Activated naive CD4-positive, alpha-beta T cell treated with anti-CD3 and anti-CD28 coated beads, Interleukin-2, amount 10 ng/mL, durations not matched to agents 7 days and 5 days (primary cell): ENCODE results near the gene NFASC.
A peak's percentile ranks its signal among the peaks of the same experiment; 100 is the strongest.

Experiments used
- CTCF ChIA-PET: fragments of 350-600 bp; sonication (Branson Sonifier 250); formaldehyde crosslinking; loops from one replicate; lab custom pipeline; 2021; ENCODE audit warnings: antibody characterized with exemption; lab: Charles Lee
- DNase-seq: peaks from one replicate; pipeline ENCODE4 v3.0.0-alpha.2; 2020
- H3K27ac Mint-ChIP-seq: one replicate; pipeline ENCODE4 v1.8.0; 2021; ENCODE audit warnings: mild to moderate bottlenecking, moderate library complexity, mixed read lengths
- H3K27me3 Mint-ChIP-seq: one replicate; pipeline ENCODE4 v1.8.0; 2021; ENCODE audit warnings: mild to moderate bottlenecking, mixed read lengths
- H3K36me3 Mint-ChIP-seq: one replicate; pipeline ENCODE4 v1.8.0; 2021; ENCODE audit warnings: mixed read lengths
- H3K4me1 Mint-ChIP-seq: one replicate; pipeline ENCODE4 v1.8.0; 2021; ENCODE audit warnings: mixed read lengths
- H3K4me3 Mint-ChIP-seq: one replicate; pipeline ENCODE4 v1.8.0; 2021; ENCODE audit warnings: mild to moderate bottlenecking, moderate library complexity, mixed read lengths
- H3K9me3 Mint-ChIP-seq: one replicate; pipeline ENCODE4 v1.8.0; 2021; ENCODE audit warnings: mixed read lengths

The NFASC gene

GRCh38 chr1:205057808-205058575 lies 187.3 kb downstream of the NFASC start:
- CTCF ChIA-PET, result interaction anchor here (0.5 to 1.2 kb wide), 2 partner anchors 14 to 251 kb away, joined by 3 read pairs; no protein-coding TSS in a partner anchor
- H3K4me1 Mint-ChIP-seq, result no peaks in the 10 kb centered on the region

GRCh38 chr1:205058853-205059252 lies 188.2 kb downstream of the NFASC start:
- Mint-ChIP-seq H3K27ac (no peak overlapping the region), H3K4me3 (no peak overlapping the region), H3K27me3 (peaks cover 12% of the 10 kb centered on the region), H3K9me3 (no peaks in the 10 kb centered on the region), H3K4me1 (no peaks in the 10 kb centered on the region), H3K36me3 (no peaks in the 10 kb centered on the region)
- DNase-seq, result no peak
- CTCF ChIA-PET, result no interaction called here

More at GRCh38 chr1:205057808-205058575, 187.3 kb downstream of the NFASC start:
- Mint-ChIP-seq H3K4me3 (no peak overlapping the region), H3K27ac (no peak overlapping the region), H3K9me3 (no peaks in the 10 kb centered on the region), H3K27me3 (peaks cover 8% of the 10 kb centered on the region), H3K36me3 (no peaks in the 10 kb centered on the region)
- no peak for DNase-seq

DNA sequence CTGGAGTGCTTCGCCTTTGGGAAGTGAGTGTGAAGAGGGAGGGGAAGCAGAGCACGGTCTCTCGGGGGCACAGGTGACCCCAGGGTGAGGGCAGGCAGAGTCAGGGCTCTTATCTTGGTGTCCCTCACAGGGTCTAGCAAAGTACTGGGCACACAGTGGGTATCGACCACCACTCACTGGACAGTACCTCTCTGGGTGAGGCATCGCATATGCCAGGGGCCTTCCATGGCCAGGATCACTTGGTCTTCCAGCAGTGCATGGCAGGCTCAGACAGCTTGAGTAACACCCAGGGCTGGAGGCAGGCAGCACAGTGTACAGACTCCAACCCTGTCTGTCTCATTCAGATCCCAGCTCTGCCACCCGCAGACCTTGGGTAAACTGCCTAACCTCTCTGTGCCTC lies 189.0 kb downstream of the NFASC start:
- H3K27me3 Mint-ChIP-seq, result peaks cover 8% of the 10 kb centered on the region
- CTCF ChIA-PET, result interaction anchor here (4.6 kb wide), 1 partner anchor 70 kb away, joined by 120 read pairs; no protein-coding TSS in a partner anchor
- no peaks in the 10 kb centered on the region for H3K36me3 Mint-ChIP-seq
- H3K4me1 Mint-ChIP-seq, result no peaks in the 10 kb centered on the region
- H3K4me3 Mint-ChIP-seq, result no peak overlapping the region
- no peak for DNase-seq
- H3K27ac Mint-ChIP-seq, result no peak overlapping the region
- no peaks in the 10 kb centered on the region for H3K9me3 Mint-ChIP-seq

DNA sequence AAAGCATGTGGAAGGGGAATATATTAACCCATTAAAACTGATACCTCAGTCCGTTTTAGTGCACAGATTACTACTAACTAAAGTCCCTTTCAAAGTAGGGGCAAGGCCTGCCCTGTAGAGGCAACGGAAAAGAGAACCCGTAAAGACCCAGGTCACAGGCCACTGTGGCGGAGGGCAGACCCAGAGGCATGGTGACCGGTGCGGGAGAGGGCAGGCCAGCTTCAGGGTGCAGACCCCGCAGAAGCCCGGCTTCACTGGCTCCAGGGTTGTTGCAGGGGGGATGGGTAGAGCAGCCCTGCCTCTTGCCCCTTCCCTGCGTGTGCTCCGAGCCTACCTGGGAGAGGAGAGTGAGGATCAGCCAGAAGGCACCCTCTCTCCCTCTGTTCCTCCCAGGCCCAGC lies 190.1 kb downstream of the NFASC start:
- CTCF ChIA-PET, result interaction anchor here (0.7 to 4.6 kb wide), 19 partner anchors 8 to 195 kb away, joined by 3 to 120 read pairs (median 5); no protein-coding TSS in a partner anchor
- H3K4me3 Mint-ChIP-seq, result no peak overlapping the region
- DNase-seq, result no peak
- no peaks in the 10 kb centered on the region for H3K36me3 Mint-ChIP-seq
- H3K27me3 Mint-ChIP-seq, result peaks cover 12% of the 10 kb centered on the region
- H3K9me3 Mint-ChIP-seq, result no peaks in the 10 kb centered on the region
- no peak overlapping the region for H3K27ac Mint-ChIP-seq
- no peaks in the 10 kb centered on the region for H3K4me1 Mint-ChIP-seq

- H3K4me1 Mint-ChIP-seq, result no peaks in the 10 kb centered on the region
- no peaks in the 10 kb centered on the region for H3K9me3 Mint-ChIP-seq
- CTCF ChIA-PET, result interaction anchor here (0.7 to 4.6 kb wide), 47 partner anchors 8 to 427 kb away, joined by 3 to 120 read pairs (median 4); no protein-coding TSS in a partner anchor
- H3K27ac Mint-ChIP-seq, result no peak overlapping the region
- H3K4me3 Mint-ChIP-seq, result no peak overlapping the region
- no peak for DNase-seq
- H3K36me3 Mint-ChIP-seq, result no peaks in the 10 kb centered on the region
- H3K27me3 Mint-ChIP-seq, result peaks cover 12% of the 10 kb centered on the region
These were observed 190.6 kb downstream of the NFASC start for GRCh38 chr1:205061227-205061626.

DNA sequence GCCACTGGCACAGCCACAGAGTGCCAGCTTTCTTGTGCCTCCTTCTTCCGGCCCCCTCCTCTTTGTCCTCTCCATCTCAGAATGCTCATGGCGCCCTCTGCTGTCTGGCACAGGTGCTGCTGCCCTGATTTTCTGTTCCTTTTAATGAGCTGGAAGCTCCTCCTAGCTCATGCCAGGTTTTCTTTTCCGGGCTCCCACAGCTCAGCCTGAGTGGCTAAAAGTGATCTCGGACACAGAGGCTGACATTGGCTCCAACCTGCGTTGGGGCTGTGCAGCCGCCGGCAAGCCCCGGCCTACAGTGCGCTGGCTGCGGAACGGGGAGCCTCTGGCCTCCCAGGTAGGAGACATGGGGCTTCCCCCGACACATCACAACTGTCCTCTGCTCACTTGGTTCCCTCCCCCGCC lies 191.0 kb downstream of the NFASC start:
- Mint-ChIP-seq H3K36me3 (no peaks in the 10 kb centered on the region), H3K4me3 (no peak overlapping the region), H3K27ac (no peak overlapping the region), H3K27me3 (peaks cover 12% of the 10 kb centered on the region), H3K4me1 (no peaks in the 10 kb centered on the region), H3K9me3 (no peaks in the 10 kb centered on the region)
- DNase-seq, result peak; percentile 88
- CTCF ChIA-PET, result interaction anchor here (0.6 to 4.6 kb wide), 54 partner anchors 9 to 427 kb away, joined by 3 to 120 read pairs (median 4); no protein-coding TSS in a partner anchor

- Mint-ChIP-seq H3K36me3 (no peaks in the 10 kb centered on the region), H3K27ac (no peak overlapping the region), H3K27me3 (peaks cover 12% of the 10 kb centered on the region), H3K4me3 (no peak overlapping the region), H3K4me1 (no peaks in the 10 kb centered on the region), H3K9me3 (no peaks in the 10 kb centered on the region)
- CTCF ChIA-PET, result interaction anchor here (0.6 to 4.6 kb wide), 21 partner anchors 11 to 198 kb away, joined by 3 to 120 read pairs (median 7); no protein-coding TSS in a partner anchor
- no peak for DNase-seq
These were observed 191.7 kb downstream of the NFASC start for GRCh38 chr1:205062319-205062718.

DNA sequence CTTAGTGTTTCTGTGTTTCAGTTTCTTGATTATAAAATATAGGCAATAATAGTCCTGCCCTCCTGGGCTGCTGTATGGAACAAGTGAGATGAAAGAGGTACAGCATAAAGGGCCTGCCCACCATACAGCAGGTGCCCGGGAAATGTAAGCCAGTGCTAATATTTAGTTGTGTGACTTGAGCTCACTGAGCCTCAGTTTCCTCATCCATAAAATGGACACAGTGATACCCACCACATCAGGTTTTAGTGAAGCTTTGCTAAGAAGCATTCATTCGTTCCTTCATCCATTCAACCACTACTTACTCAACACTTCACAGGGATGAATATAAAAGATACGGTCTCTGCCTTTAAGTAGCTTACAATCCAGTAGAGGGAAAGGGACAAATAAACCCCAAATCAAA lies 192.2 kb downstream of the NFASC start:
- no peaks in the 10 kb centered on the region for H3K9me3 Mint-ChIP-seq

GRCh38 chr1:205064301-205064700 lies 193.6 kb downstream of the NFASC start:
- DNase-seq, result peak; percentile 1
- CTCF ChIA-PET, result interaction anchor here (3.3 to 4.6 kb wide), 5 partner anchors 9 to 191 kb away, joined by 17 to 120 read pairs (median 56); no protein-coding TSS in a partner anchor

More for the DNA sequence above, 192.2 kb downstream of the NFASC start:
- no peaks in the 10 kb centered on the region for H3K4me1 Mint-ChIP-seq
- peaks cover 12% of the 10 kb centered on the region for H3K27me3 Mint-ChIP-seq
- CTCF ChIA-PET, result interaction anchor here (0.8 to 4.6 kb wide), 13 partner anchors 10 to 193 kb away, joined by 3 to 120 read pairs (median 16); no protein-coding TSS in a partner anchor
- H3K27ac Mint-ChIP-seq, result no peak overlapping the region
- DNase-seq, result no peak
- no peak overlapping the region for H3K4me3 Mint-ChIP-seq
- no peaks in the 10 kb centered on the region for H3K36me3 Mint-ChIP-seq

DNA sequence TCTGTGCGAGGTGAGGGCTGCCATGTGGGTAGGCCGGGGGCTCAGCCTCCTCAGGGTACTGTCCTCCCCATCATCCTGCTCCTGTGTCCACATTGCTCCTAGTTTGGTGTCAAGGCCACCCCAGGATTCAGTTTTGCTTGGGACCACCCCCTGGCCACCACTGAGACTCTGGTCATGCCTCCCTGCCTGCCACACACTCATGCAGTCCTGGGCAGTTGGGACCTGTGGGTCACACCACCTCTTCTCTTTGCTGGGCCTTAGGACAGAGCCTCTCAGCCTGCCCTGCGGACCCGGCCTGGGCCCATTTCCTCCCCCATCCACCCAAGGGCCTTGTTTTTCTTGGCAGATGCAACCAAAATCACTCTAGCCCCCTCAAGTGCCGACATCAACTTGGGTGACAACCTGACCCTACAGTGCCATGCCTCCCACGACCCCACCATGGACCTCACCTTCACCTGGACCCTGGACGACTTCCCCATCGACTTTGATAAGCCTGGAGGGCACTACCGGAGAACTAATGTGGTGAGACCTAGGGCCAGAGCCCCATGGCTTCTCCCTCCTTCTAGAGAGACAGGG lies 194.2 kb downstream of the NFASC start:
- no peaks in the 10 kb centered on the region for H3K36me3 Mint-ChIP-seq
- peak; percentile 8 for DNase-seq
- H3K27ac Mint-ChIP-seq, result no peak overlapping the region
- no peaks in the 10 kb centered on the region for H3K9me3 Mint-ChIP-seq
- H3K4me1 Mint-ChIP-seq, result no peaks in the 10 kb centered on the region
- CTCF ChIA-PET, result no interaction called here
- peaks cover 12% of the 10 kb centered on the region for H3K27me3 Mint-ChIP-seq
- no peak overlapping the region for H3K4me3 Mint-ChIP-seq

More at GRCh38 chr1:205064301-205064700, 193.6 kb downstream of the NFASC start:
- Mint-ChIP-seq H3K9me3 (no peaks in the 10 kb centered on the region), H3K27ac (no peak overlapping the region), H3K27me3 (peaks cover 12% of the 10 kb centered on the region), H3K4me1 (no peaks in the 10 kb centered on the region), H3K4me3 (no peak overlapping the region), H3K36me3 (no peaks in the 10 kb centered on the region)

GRCh38 chr1:205065666-205066065 lies 195.0 kb downstream of the NFASC start:
- CTCF ChIA-PET, result interaction anchor here (1.3 kb wide), 1 partner anchor 24 kb away, joined by 3 read pairs; no protein-coding TSS in a partner anchor
- DNase-seq, result no peak
- H3K4me1 Mint-ChIP-seq, result no peaks in the 10 kb centered on the region
- H3K27ac Mint-ChIP-seq, result no peak overlapping the region
- H3K36me3 Mint-ChIP-seq, result no peaks in the 10 kb centered on the region
- no peak overlapping the region for H3K4me3 Mint-ChIP-seq
- peaks cover 12% of the 10 kb centered on the region for H3K27me3 Mint-ChIP-seq
- H3K9me3 Mint-ChIP-seq, result no peaks in the 10 kb centered on the region

DNA sequence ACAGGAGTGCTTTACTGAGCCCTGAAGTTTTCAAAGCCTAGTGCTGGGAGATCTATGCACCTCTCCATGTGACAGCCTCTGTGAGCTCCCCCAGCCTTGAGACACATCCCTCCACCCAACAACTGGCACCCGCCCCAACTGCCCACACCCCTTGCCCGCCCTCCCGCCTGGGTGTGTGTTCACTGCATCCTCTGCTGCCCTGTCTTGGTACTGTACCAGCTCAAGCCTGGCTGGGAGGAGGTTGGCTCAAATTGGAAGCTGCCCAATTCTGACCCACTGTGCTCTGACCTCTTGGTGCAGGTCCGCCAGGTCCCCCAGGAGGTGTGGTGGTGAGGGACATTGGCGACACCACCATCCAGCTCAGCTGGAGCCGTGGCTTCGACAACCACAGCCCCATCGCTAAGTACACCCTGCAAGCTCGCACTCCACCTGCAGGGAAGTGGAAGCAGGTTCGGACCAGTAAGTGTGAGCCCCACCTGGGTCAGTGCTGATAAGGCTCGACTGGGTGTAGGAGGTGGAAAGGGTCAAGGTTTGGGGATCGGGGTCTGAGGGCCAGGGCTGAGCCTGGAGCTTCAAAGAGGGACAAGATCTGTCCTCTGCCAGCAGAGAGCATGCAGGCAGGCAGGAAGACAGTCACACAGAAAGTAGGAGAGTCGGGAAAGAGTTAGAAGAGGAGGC lies 195.6 kb downstream of the NFASC start:
- no peaks in the 10 kb centered on the region for H3K36me3 Mint-ChIP-seq
- DNase-seq, result no peak
- H3K27me3 Mint-ChIP-seq, result peaks cover 12% of the 10 kb centered on the region
- CTCF ChIA-PET, result interaction anchor here (0.7 to 1.3 kb wide), 2 partner anchors 23 to 101 kb away, joined by 3 read pairs; no protein-coding TSS in a partner anchor
- H3K9me3 Mint-ChIP-seq, result no peaks in the 10 kb centered on the region
- H3K27ac Mint-ChIP-seq, result no peak overlapping the region
- H3K4me1 Mint-ChIP-seq, result no peaks in the 10 kb centered on the region
- H3K4me3 Mint-ChIP-seq, result no peak overlapping the region

DNA sequence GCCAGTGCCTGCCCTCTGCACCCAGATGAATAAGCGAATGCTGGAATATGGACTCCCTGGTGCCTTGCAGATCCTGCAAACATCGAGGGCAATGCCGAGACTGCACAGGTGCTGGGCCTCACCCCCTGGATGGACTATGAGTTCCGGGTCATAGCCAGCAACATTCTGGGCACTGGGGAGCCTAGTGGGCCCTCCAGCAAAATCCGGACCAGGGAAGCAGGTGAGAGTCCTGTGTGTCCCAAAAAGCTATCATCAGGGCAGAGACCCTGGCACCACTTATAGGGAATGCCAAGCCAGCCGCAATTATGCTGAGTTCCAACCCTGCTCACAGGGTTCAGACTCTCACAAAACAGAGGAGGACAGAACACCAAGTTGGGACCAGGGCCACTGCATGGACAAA lies 196.4 kb downstream of the NFASC start:
- no peaks in the 10 kb centered on the region for H3K36me3 Mint-ChIP-seq
- H3K4me1 Mint-ChIP-seq, result no peaks in the 10 kb centered on the region
- peaks cover 12% of the 10 kb centered on the region for H3K27me3 Mint-ChIP-seq
- DNase-seq, result no peak
- H3K27ac Mint-ChIP-seq, result no peak overlapping the region
- H3K4me3 Mint-ChIP-seq, result no peak overlapping the region
- no peaks in the 10 kb centered on the region for H3K9me3 Mint-ChIP-seq
- CTCF ChIA-PET, result interaction anchor here (0.7 to 1.3 kb wide), 2 partner anchors 22 to 102 kb away, joined by 3 read pairs; no protein-coding TSS in a partner anchor
